Sigmoid colon (tissue), 4 donors: Measurements from ENCODE around the gene RAD51C.

Experiments
- EP300 ChIP-seq, 4 donors: sonication (generic); formaldehyde crosslinking; IDR thresholded peaks; one replicate each; pipeline ENCODE4 v1.6.1; 2017; ENCODE audit warnings: antibody characterized with exemption in 4 of 4
- POLR2A ChIP-seq, 2 donors: fragments of 450-650 bp; IDR thresholded peaks; one replicate each; pipeline ENCODE4 v1.6.1; 2016; ENCODE audit warnings: antibody characterized with exemption in 2 of 2, mild to moderate bottlenecking in 2 of 2, moderate library complexity in 2 of 2
- POLR2AphosphoS5 ChIP-seq, 4 donors: sonication (generic); formaldehyde crosslinking; IDR thresholded peaks; one replicate each; pipeline ENCODE4 v1.6.1; 2017; ENCODE audit warnings: antibody characterized with exemption in 4 of 4
- TF ChIP-seq, protein P1 (sequence below), 4 experiments: fragments of 450-650 bp in 3 of 4; fragments of 200-600 bp in 1 of 4; IDR thresholded peaks; one replicate each; pipeline ENCODE4 v1.5.1; 2016 to 2019; ENCODE audit warnings: antibody characterized with exemption in 4 of 4, mild to moderate bottlenecking in 3 of 4, moderate library complexity in 2 of 4

DNA sequence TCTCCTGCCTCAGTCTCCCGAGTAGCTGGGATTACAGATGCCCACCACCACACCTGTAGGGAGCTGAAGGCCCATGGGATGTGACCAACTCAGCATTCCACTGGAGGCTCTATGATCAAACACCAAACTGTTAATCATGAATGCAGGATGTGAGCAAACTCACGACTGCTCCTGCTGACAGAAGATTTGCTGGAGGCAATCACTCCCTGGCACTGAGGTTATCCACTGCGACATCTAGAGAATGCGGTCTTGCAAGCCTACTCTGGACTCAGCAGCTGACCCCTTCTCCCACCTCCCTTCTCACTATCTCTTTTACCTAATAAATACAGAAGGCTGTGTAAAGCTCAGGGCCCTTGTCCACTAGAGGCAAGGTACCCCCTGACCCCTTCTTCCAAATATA lies 5.4 kb upstream of the RAD51C start:
- TF ChIP-seq EP300 (IDR thresholded peaks at IDR 0.05) (no peak), POLR2A (IDR thresholded peaks at IDR 0.05) (no peak), POLR2AphosphoS5 (IDR thresholded peaks at IDR 0.05) (no peak)
- TF ChIP-seq, protein P1, sequence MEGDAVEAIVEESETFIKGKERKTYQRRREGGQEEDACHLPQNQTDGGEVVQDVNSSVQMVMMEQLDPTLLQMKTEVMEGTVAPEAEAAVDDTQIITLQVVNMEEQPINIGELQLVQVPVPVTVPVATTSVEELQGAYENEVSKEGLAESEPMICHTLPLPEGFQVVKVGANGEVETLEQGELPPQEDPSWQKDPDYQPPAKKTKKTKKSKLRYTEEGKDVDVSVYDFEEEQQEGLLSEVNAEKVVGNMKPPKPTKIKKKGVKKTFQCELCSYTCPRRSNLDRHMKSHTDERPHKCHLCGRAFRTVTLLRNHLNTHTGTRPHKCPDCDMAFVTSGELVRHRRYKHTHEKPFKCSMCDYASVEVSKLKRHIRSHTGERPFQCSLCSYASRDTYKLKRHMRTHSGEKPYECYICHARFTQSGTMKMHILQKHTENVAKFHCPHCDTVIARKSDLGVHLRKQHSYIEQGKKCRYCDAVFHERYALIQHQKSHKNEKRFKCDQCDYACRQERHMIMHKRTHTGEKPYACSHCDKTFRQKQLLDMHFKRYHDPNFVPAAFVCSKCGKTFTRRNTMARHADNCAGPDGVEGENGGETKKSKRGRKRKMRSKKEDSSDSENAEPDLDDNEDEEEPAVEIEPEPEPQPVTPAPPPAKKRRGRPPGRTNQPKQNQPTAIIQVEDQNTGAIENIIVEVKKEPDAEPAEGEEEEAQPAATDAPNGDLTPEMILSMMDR (IDR thresholded peaks at IDR 0.05), result no peak
